Measurements from ENCODE around the gene KCNIP3. TPM values are rescaled to one million over a fixed set of nuclear protein-coding genes. Genes with fewer than 3 reads are reported as not detected.

KCNIP3 gene
- total and polyA plus RNA-seq, 8 donors: 3.2 to 12.6 (median 7.7) TPM

- H3K27ac ChIP-seq: no peak overlapping the region
- H3K36me3 ChIP-seq: no peaks in the 10 kb centered on the region
- H3K4me1 ChIP-seq: no peaks in the 10 kb centered on the region
- TF ChIP-seq, protein P1, sequence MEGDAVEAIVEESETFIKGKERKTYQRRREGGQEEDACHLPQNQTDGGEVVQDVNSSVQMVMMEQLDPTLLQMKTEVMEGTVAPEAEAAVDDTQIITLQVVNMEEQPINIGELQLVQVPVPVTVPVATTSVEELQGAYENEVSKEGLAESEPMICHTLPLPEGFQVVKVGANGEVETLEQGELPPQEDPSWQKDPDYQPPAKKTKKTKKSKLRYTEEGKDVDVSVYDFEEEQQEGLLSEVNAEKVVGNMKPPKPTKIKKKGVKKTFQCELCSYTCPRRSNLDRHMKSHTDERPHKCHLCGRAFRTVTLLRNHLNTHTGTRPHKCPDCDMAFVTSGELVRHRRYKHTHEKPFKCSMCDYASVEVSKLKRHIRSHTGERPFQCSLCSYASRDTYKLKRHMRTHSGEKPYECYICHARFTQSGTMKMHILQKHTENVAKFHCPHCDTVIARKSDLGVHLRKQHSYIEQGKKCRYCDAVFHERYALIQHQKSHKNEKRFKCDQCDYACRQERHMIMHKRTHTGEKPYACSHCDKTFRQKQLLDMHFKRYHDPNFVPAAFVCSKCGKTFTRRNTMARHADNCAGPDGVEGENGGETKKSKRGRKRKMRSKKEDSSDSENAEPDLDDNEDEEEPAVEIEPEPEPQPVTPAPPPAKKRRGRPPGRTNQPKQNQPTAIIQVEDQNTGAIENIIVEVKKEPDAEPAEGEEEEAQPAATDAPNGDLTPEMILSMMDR (IDR thresholded peaks at IDR 0.05): no peak
- intact Hi-C loops (cut with DNase I): no loop called here
- no peak for ATAC-seq
- H3K4me3 ChIP-seq: no peak overlapping the region
- H3K9me3 ChIP-seq: no peaks in the 10 kb centered on the region
- DNase-seq: peak in 1 of 4 donors; percentile 60
- H3K27me3 ChIP-seq: no peaks in the 10 kb centered on the region
These were observed 20.7 kb downstream of the KCNIP3 start for GRCh38 chr2:95317665-95318425.

- Histone ChIP-seq H3K9me3 (no peaks in the 10 kb centered on the region), H3K4me3 (no peak overlapping the region), H3K4me1 (no peaks in the 10 kb centered on the region), H3K27me3 (no peaks in the 10 kb centered on the region), H3K36me3 (no peaks in the 10 kb centered on the region), H3K27ac (no peak overlapping the region)
- no peak for ATAC-seq
- intact Hi-C loops (cut with DNase I): no loop called here
- peak in 1 of 4 donors; percentile 54 for DNase-seq
- TF ChIP-seq, protein P1 (IDR thresholded peaks at IDR 0.05): no peak
These were observed 21.5 kb downstream of the KCNIP3 start for GRCh38 chr2:95318431-95319220.

GRCh38 chr2:95319481-95320343, 22.6 kb downstream of the KCNIP3 start:
- H3K27ac ChIP-seq: no peak overlapping the region
- TF ChIP-seq, protein P1 (IDR thresholded peaks at IDR 0.05): no peak
- ATAC-seq: no peak
- H3K27me3 ChIP-seq: no peaks in the 10 kb centered on the region
- peak in 1 of 4 donors; percentile 72 for DNase-seq
- no peaks in the 10 kb centered on the region for H3K9me3 ChIP-seq
- no peaks in the 10 kb centered on the region for H3K4me1 ChIP-seq
- H3K4me3 ChIP-seq: no peak overlapping the region
- intact Hi-C loops (cut with DNase I): no loop called here
- no peaks in the 10 kb centered on the region for H3K36me3 ChIP-seq

- H3K36me3 ChIP-seq: no peaks in the 10 kb centered on the region
- no peaks in the 10 kb centered on the region for H3K4me1 ChIP-seq
- intact Hi-C loops (cut with DNase I): no loop called here
- TF ChIP-seq, protein P1 (IDR thresholded peaks at IDR 0.05): no peak
- no peaks in the 10 kb centered on the region for H3K9me3 ChIP-seq
- ATAC-seq (no peak), DNase-seq (peak in 1 of 4 donors; percentile 66)
- no peaks in the 10 kb centered on the region for H3K27me3 ChIP-seq
- H3K4me3 ChIP-seq: no peak overlapping the region
- H3K27ac ChIP-seq: no peak overlapping the region
These were observed 23.2 kb downstream of the KCNIP3 start for GRCh38 chr2:95320344-95320712.

Measured in left lung (tissue), 10 donors.